Measurements from ENCODE around the gene PTPN14. TPM values are rescaled to one million over a fixed set of nuclear protein-coding genes. Genes with fewer than 3 reads are reported as not detected.

Gene PTPN14
- total and polyA plus RNA-seq, 2 of the 4 experiments (the other 2 are of a cell fraction), result 21.5 to 31.7 TPM

- H3K14ac ChIP-seq (replicated peaks; ENCODE audit: low read depth, low read length), result no peak overlapping the region
- no peaks in the 10 kb centered on the region; the same call in 1 of the 2 replicates for H4K20me1 ChIP-seq (ENCODE audit: insufficient read depth, low read length)
- no peak overlapping the region for H2BK15ac ChIP-seq (ENCODE audit: low read depth, low read length)
- WGBS, 2 experiments (ENCODE audit: extremely low coverage in 2 of 2, insufficient read length in 1 of 2), result no CpG with 5 or more reads among the region's 12 CpGs
- peaks cover 0 to 15% of the 10 kb centered on the region in 2 experiments; a peak in 2 of 4 replicates for H3K79me1 ChIP-seq (ENCODE audit: low read depth in 1 of 2, low read length in 2 of 2)
- H3K27ac ChIP-seq (ENCODE audit: insufficient read depth, low read length), result no peak overlapping the region
- H3K4me1 ChIP-seq (ENCODE audit: control insufficient read depth, insufficient read depth, low read length), result peaks cover 5% of the 10 kb centered on the region
- POLR2A ChIA-PET (ENCODE audit: unreplicated experiment), result no interaction called here
- DNase-seq, result no peak
- H2BK120ac ChIP-seq (ENCODE audit: low read depth, low read length), result no peak overlapping the region
- no peak overlapping the region for H3K23ac ChIP-seq (ENCODE audit: low read depth, low read length)
- H3K4ac ChIP-seq (ENCODE audit: low read depth, low read length), result no peak overlapping the region
- H3K9me1 ChIP-seq (ENCODE audit: insufficient read depth, low read length), result no peaks in the 10 kb centered on the region; the same call in 1 of the 2 replicates
- H3K9me3 ChIP-seq (ENCODE audit: control insufficient read depth, insufficient read depth, low read length), result no peaks in the 10 kb centered on the region
- H2AK9ac ChIP-seq (replicated peaks; ENCODE audit: low read depth, low read length, poor library complexity), result no peak overlapping the region
- H2BK20ac ChIP-seq (ENCODE audit: low read depth, low read length), result no peak overlapping the region
- H4K8ac ChIP-seq (ENCODE audit: low read depth in 2 of 2, low read length in 2 of 2), result no peak overlapping the region
- no peaks in the 10 kb centered on the region for H3K27me3 ChIP-seq (ENCODE audit: control insufficient read depth, insufficient read depth, low read length)
- no peak overlapping the region for H4K5ac ChIP-seq (ENCODE audit: low read depth, low read length)
- dilution Hi-C loops (cut with HindIII; ENCODE audit: low sequenced_read_pairs, unreplicated experiment) (no loop called here), intact Hi-C loops (cut with micrococcal nuclease) (loop anchor here (10.0 kb wide), 2 partner anchors 224 to 814 kb away; partner anchors contain the start of gene PTPN14), in situ Hi-C loops (cut with MboI; ENCODE audit: low sequenced_read_pairs) (loop anchor here (5.0 kb wide), 3 partner anchors 118 to 1197 kb away; no protein-coding TSS in a partner anchor)
- CTCF ChIA-PET, result interaction anchor here (1.0 to 7.9 kb wide), 6 partner anchors 69 to 1193 kb away, joined by 3 to 79 read pairs (median 9); no protein-coding TSS in a partner anchor
- no peak overlapping the region for H3K4me2 ChIP-seq (ENCODE audit: low read depth, low read length)
- H2BK5ac ChIP-seq (ENCODE audit: low read depth, low read length, poor library complexity, severe bottlenecking), result no peak overlapping the region
- peaks cover 3% of the 10 kb centered on the region; the same call in 1 of the 2 replicates for H3K36me3 ChIP-seq (ENCODE audit: control insufficient read depth, insufficient read depth, low read length)
- H2AFZ ChIP-seq (replicated peaks; ENCODE audit: low read length, poor library complexity), result no peak overlapping the region
- H3K9ac ChIP-seq (ENCODE audit: low read depth, low read length), result no peak overlapping the region
- no peak overlapping the region for H3K4me3 ChIP-seq (ENCODE audit: insufficient read depth, low read depth, low read length)
- TF ChIP-seq BHLHE40 (IDR thresholded peaks at IDR 0.05; ENCODE audit: low read depth, low read length), result no peak
- H3K18ac ChIP-seq (ENCODE audit: low read depth, low read length), result no peak overlapping the region
- no peak overlapping the region for H3K56ac ChIP-seq (ENCODE audit: extremely low read depth, insufficient read depth, low read length)
- H2AK5ac ChIP-seq (ENCODE audit: low read depth, low read length), result no peak overlapping the region
- H4K91ac ChIP-seq (ENCODE audit: insufficient read depth, low read depth, low read length), result no peak overlapping the region
- ATAC-seq (ENCODE audit: low read depth), result no peak
- no TSS peak for BruUV-seq (replicated peaks)
Measured at GRCh38 chr1:214330715-214331114, 220.7 kb downstream of the PTPN14 start.

All from IMR-90 (cell line).